Activated CD4-positive, alpha-beta T cell treated with anti-CD3 and anti-CD28 coated beads, Interleukin-2, amount 10 ng/mL, durations not matched to agents 24 days and 14 days (primary cell): Measurements from ENCODE around the gene NDFIP1. TPM values are rescaled to one million over a fixed set of nuclear protein-coding genes. Genes with fewer than 3 reads are reported as not detected.

Source experiments
- DNase-seq: peaks from one replicate; pipeline ENCODE4 v3.0.0; 2022
- H3K27ac Mint-ChIP-seq: one replicate; pipeline ENCODE4 v1.8.0; 2022; ENCODE audit warnings: mild to moderate bottlenecking, mixed read lengths
- H3K27me3 Mint-ChIP-seq: one replicate; pipeline ENCODE4 v1.8.0; 2022; ENCODE audit warnings: mixed read lengths
- H3K36me3 Mint-ChIP-seq: one replicate; pipeline ENCODE4 v1.8.0; 2022; ENCODE audit warnings: low read depth, mild to moderate bottlenecking, mixed read lengths
- H3K4me1 Mint-ChIP-seq: one replicate; pipeline ENCODE4 v1.8.0; 2021; ENCODE audit warnings: mixed read lengths
- H3K4me3 Mint-ChIP-seq: one replicate; pipeline ENCODE4 v1.8.0; 2022; ENCODE audit warnings: mild to moderate bottlenecking, moderate library complexity, mixed read lengths
- H3K9me3 Mint-ChIP-seq: one replicate; pipeline ENCODE4 v1.8.0; 2021; ENCODE audit warnings: mixed read lengths
- intact Hi-C: fragments of 100-400 bp; cut with micrococcal nuclease; formaldehyde crosslinking; loops from one replicate; pipeline ENCODE4 v1.15.1; 2023
- total RNA-seq: library from RNA; stranded (reverse); gene quantifications from 2 replicates; pipeline ENCODE4 v1.2.3, GENCODE V29; 2022

NDFIP1 gene, protein sequence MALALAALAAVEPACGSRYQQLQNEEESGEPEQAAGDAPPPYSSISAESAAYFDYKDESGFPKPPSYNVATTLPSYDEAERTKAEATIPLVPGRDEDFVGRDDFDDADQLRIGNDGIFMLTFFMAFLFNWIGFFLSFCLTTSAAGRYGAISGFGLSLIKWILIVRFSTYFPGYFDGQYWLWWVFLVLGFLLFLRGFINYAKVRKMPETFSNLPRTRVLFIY
- 114 and 122 TPM in 2 replicates for total RNA-seq

DNA sequence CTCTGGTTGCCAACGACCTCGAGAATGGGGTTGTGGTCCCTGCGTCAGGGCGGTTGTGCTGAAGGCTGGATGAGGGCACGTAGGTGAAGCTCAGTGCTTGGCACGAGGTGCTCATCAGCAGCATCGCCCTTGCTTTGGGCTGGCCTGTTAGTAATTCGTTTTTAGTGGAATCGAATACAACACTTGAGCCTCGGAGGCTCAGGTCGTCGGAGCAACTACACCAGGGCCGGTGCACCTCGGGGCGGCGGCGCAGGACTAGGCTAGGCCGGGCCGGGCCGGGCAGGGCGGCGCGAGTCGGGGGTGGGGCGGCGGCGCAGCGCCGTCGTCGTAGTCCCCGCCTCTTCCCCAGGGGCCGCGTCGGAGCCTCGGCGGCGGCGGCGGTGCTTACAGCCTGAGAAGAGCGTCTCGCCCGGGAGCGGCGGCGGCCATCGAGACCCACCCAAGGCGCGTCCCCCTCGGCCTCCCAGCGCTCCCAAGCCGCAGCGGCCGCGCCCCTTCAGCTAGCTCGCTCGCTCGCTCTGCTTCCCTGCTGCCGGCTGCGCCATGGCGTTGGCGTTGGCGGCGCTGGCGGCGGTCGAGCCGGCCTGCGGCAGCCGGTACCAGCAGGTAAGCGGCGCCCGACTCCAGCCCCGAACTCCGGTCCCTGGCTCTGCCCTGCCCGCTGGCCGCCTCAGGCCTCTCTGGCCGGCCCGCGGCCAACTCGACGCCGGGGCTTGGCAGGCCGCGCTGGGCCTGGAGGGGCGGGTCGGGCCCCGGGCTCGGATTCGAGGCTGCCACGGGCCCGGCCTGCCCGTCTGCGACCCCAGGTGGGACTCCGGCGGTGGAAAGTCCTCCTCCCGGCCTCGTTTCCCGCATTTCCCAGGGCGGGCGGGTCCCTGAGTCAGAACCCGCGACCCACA is at the start of gene NDFIP1:
Gene NDFIP1, plus strand, starts transcription at position 348 of the 899 bp plus-strand sequence. Its CDS starts 196 bp downstream, at position 544.
- peak; percentile 96 for DNase-seq
- Mint-ChIP-seq H3K4me3 (peak within 1 kb of the TSS; percentile 93), H3K9me3 (no peaks in the 10 kb centered on the region), H3K27me3 (no peaks in the 10 kb centered on the region), H3K36me3 (peaks cover 39% of the 10 kb centered on the region), H3K27ac (peak within 1 kb of the TSS; percentile 97), H3K4me1 (peaks cover 55% of the 10 kb centered on the region)
- intact Hi-C loops = loop anchor here (1.0 to 2.0 kb wide), 8 partner anchors 13 to 248 kb away; partner anchors contain the start of gene RNF14

- peaks cover 12% of the 10 kb centered on the region for H3K4me1 Mint-ChIP-seq
- H3K27me3 Mint-ChIP-seq = no peaks in the 10 kb centered on the region
- intact Hi-C loops = no loop called here
- H3K27ac Mint-ChIP-seq = no peak overlapping the region
- no peak overlapping the region for H3K4me3 Mint-ChIP-seq
- H3K9me3 Mint-ChIP-seq = no peaks in the 10 kb centered on the region
- H3K36me3 Mint-ChIP-seq = no peaks in the 10 kb centered on the region
- DNase-seq = no peak
These were observed 49.2 kb upstream of the NDFIP1 start for GRCh38 chr5:142059304-142059940.

DNA sequence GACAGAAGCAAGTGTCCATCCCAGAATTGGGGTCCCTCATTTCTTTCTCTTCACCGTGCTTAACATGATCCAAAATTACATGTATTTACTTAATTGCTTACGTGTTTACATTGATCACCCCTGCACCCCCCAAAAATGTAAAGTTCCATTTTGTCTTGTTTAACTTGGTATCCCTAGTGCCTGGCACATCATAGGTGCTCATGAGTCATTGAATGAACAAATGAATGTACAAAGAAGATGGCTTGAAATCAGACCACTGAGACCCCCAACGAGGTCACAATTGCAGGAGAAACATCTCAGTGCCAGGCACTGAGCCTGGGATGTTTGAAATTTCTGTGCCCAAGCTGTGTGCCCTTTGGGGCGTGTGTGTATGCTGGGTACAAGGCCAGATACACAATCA is 45.2 kb upstream of the NDFIP1 start:
- no peaks in the 10 kb centered on the region for H3K9me3 Mint-ChIP-seq
- H3K27ac Mint-ChIP-seq = peak overlapping the region; percentile 32
- no peak for DNase-seq
- no peaks in the 10 kb centered on the region for H3K36me3 Mint-ChIP-seq
- peaks cover 10% of the 10 kb centered on the region for H3K4me1 Mint-ChIP-seq
- peak overlapping the region; percentile 14 for H3K4me3 Mint-ChIP-seq
- peaks cover 2% of the 10 kb centered on the region for H3K27me3 Mint-ChIP-seq
- intact Hi-C loops = no loop called here

DNA sequence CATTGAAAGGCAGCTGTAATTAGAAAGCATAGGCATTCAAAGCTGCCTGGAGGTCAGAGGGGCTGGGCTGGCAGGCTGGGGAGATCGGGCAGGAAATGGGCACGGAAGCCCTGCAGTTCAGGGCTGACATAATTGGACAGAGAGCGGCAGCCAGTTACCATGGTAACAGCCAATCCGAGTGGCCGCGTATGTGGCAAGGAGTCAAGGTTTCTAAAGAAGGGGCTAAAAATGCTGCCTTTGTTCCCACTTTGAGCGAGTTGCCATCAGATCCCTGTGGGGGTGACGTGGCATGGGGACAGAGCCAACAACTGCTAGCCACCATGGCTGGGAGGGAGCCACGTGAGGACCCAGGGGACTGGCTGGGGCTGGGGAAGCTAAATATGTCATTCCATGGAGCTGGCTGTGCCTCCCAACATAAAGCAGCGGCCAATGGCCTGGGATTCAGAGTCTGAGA is 44.7 kb upstream of the NDFIP1 start:
- Mint-ChIP-seq H3K4me3 (peak overlapping the region; percentile 14), H3K9me3 (no peaks in the 10 kb centered on the region), H3K4me1 (peaks cover 10% of the 10 kb centered on the region), H3K27ac (peak overlapping the region; percentile 32), H3K27me3 (peaks cover 2% of the 10 kb centered on the region), H3K36me3 (no peaks in the 10 kb centered on the region)
- DNase-seq = peak; percentile 73
- intact Hi-C loops = no loop called here

- Mint-ChIP-seq H3K9me3 (no peaks in the 10 kb centered on the region), H3K36me3 (no peaks in the 10 kb centered on the region), H3K4me3 (no peak overlapping the region), H3K27me3 (peaks cover 2% of the 10 kb centered on the region), H3K4me1 (peaks cover 16% of the 10 kb centered on the region), H3K27ac (no peak overlapping the region)
- intact Hi-C loops = no loop called here
- no peak for DNase-seq
These were observed 43.3 kb upstream of the NDFIP1 start for GRCh38 chr5:142065273-142065672.

DNA sequence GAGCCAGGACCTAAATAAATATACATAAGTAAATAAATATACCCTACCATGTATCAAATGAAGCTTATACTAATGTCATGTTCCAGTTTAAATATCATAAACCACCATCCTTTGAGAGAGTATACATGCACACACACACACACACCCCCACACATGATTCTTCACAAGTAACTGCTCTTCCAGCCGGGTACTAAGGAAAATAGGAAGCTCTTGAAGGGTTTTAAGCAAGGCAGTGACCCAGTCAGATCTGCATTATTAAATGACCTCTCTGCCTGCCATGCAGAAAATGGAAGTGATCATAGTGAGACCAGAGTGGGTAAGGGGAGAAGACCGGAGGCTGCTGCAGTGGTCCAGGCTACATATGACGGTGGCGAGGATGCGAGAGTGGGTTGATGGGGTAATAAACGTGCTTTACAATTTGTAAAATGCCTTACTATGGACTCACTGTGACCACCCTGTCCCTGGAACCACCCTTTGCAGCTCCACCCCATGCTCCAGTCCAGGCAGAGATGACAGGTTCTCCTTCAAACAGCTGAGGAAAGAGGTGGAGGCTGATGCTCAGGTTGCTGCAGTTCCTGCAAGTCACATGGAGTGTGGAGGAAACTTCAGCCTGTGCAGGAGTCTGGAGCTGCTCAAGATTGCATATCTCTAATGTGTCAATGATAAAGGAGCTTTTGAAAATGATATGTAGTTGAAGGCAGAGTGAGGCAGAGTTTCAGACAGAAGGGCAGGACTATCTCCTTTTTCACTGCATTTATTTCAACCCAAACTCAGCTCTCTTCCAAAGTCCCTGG is 38.8 kb upstream of the NDFIP1 start:
- no peak for DNase-seq
- peaks cover 2% of the 10 kb centered on the region for H3K27me3 Mint-ChIP-seq
- H3K4me3 Mint-ChIP-seq = no peak overlapping the region
- intact Hi-C loops = no loop called here
- no peaks in the 10 kb centered on the region for H3K36me3 Mint-ChIP-seq
- peaks cover 31% of the 10 kb centered on the region for H3K4me1 Mint-ChIP-seq
- no peak overlapping the region for H3K27ac Mint-ChIP-seq
- no peaks in the 10 kb centered on the region for H3K9me3 Mint-ChIP-seq

GRCh38 chr5:142070734-142071133 is 37.8 kb upstream of the NDFIP1 start:
- Mint-ChIP-seq H3K36me3 (no peaks in the 10 kb centered on the region), H3K27ac (no peak overlapping the region), H3K9me3 (no peaks in the 10 kb centered on the region), H3K4me3 (no peak overlapping the region), H3K27me3 (peaks cover under 1% of the 10 kb centered on the region), H3K4me1 (peaks cover 31% of the 10 kb centered on the region)
- DNase-seq = no peak
- intact Hi-C loops = no loop called here

GRCh38 chr5:142072488-142072887 is 36.1 kb upstream of the NDFIP1 start:
- intact Hi-C loops = loop anchor here (2.0 kb wide), 2 partner anchors 48 to 56 kb away; no protein-coding TSS in a partner anchor
- peaks cover 31% of the 10 kb centered on the region for H3K4me1 Mint-ChIP-seq

GRCh38 chr5:142073362-142073988 is 35.1 kb upstream of the NDFIP1 start:
- Mint-ChIP-seq H3K4me1 (peaks cover 31% of the 10 kb centered on the region), H3K27ac (peak overlapping the region; percentile 89), H3K9me3 (no peaks in the 10 kb centered on the region), H3K27me3 (no peaks in the 10 kb centered on the region), H3K4me3 (no peak overlapping the region), H3K36me3 (no peaks in the 10 kb centered on the region)
- intact Hi-C loops = loop anchor here (2.0 kb wide), 2 partner anchors 49 to 57 kb away; no protein-coding TSS in a partner anchor
- no peak for DNase-seq

More at GRCh38 chr5:142072488-142072887, 36.1 kb upstream of the NDFIP1 start:
- Mint-ChIP-seq H3K9me3 (no peaks in the 10 kb centered on the region), H3K27ac (peak overlapping the region; percentile 84), H3K36me3 (no peaks in the 10 kb centered on the region), H3K4me3 (no peak overlapping the region), H3K27me3 (no peaks in the 10 kb centered on the region)
- DNase-seq = no peak

DNA sequence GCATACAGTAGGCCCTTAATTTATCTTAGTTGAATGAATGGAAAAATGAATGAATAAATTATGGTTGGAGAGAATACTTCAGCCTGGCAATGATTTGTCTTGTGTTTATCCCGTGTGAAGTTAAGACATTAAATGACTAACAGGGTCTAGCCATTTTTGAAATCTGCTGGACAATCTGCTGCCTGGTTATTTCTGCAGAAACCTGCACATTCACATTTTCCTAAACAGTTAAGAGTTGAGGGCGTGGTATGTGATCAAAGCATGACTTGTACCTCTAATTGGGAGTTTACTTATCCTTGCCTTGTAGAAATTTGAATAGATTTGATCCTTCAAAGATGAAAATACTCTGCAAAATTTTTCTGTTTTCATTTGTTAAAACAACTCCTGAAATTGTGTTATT is 34.6 kb upstream of the NDFIP1 start:
- intact Hi-C loops = loop anchor here (2.0 kb wide), 3 partner anchors 21 to 35 kb away; partner anchors contain the start of gene NDFIP1
- peak overlapping the region; percentile 89 for H3K27ac Mint-ChIP-seq
- H3K4me3 Mint-ChIP-seq = peak overlapping the region; percentile 42
- no peaks in the 10 kb centered on the region for H3K9me3 Mint-ChIP-seq
- DNase-seq = no peak
- H3K36me3 Mint-ChIP-seq = no peaks in the 10 kb centered on the region
- peaks cover 31% of the 10 kb centered on the region for H3K4me1 Mint-ChIP-seq
- H3K27me3 Mint-ChIP-seq = no peaks in the 10 kb centered on the region

GRCh38 chr5:142078221-142078620 is 30.4 kb upstream of the NDFIP1 start:
- intact Hi-C loops = no loop called here
- Mint-ChIP-seq H3K27ac (no peak overlapping the region), H3K9me3 (no peaks in the 10 kb centered on the region), H3K27me3 (no peaks in the 10 kb centered on the region), H3K36me3 (no peaks in the 10 kb centered on the region), H3K4me3 (no peak overlapping the region), H3K4me1 (peaks cover 24% of the 10 kb centered on the region)
- DNase-seq = no peak

DNA sequence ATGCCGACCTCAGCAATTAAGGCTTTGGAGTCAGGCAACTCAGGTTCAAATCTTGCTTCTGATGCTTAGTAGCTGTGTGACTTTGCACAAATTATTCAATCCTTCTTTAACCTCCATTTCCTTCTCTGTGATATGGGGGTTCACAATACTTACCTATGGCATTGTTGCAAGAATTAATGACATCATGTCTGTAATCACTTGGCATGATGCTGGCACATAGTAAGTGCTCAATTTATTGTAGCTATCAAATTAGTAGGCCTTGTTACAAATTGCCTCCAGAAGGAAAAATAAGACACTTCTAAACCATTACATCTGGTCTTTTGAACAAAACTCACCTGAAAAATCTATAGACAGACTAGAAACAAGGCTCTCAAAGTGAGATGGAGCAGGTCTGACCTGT is 29.9 kb upstream of the NDFIP1 start:
- H3K4me3 Mint-ChIP-seq = no peak overlapping the region
- intact Hi-C loops = no loop called here

GRCh38 chr5:142079306-142079721 is 29.3 kb upstream of the NDFIP1 start:
- intact Hi-C loops = no loop called here
- DNase-seq = no peak
- Mint-ChIP-seq H3K9me3 (no peaks in the 10 kb centered on the region), H3K4me3 (no peak overlapping the region), H3K27me3 (no peaks in the 10 kb centered on the region), H3K27ac (no peak overlapping the region), H3K36me3 (no peaks in the 10 kb centered on the region), H3K4me1 (peaks cover 13% of the 10 kb centered on the region)

More for the DNA sequence above, 29.9 kb upstream of the NDFIP1 start:
- H3K36me3 Mint-ChIP-seq = no peaks in the 10 kb centered on the region
- H3K9me3 Mint-ChIP-seq = no peaks in the 10 kb centered on the region
- peaks cover 19% of the 10 kb centered on the region for H3K4me1 Mint-ChIP-seq
- H3K27me3 Mint-ChIP-seq = no peaks in the 10 kb centered on the region
- no peak for DNase-seq
- H3K27ac Mint-ChIP-seq = no peak overlapping the region
